B cell (primary cell): ENCODE measurements around the gene WDR54. TPM values are rescaled to one million over a fixed set of nuclear protein-coding genes. Genes with fewer than 3 reads are reported as not detected.
A peak's percentile ranks its signal among the peaks of the same experiment; 100 is the strongest.

ENCODE experiments used
- ATAC-seq: fragments of 200-7000 bp; cut with Tn5 transposase; one replicate; pipeline ENCODE4 v1.10.0; 2021; ENCODE audit warnings: low read depth, mild to moderate bottlenecking, moderate number of reproducible peaks, moderate library complexity
- CTCF ChIA-PET: fragments of 350-600 bp; sonication (Branson Sonifier 250); formaldehyde crosslinking; loops from one replicate; lab custom pipeline; 2021; ENCODE audit warnings: antibody characterized with exemption, inconsistent platforms; lab: Charles Lee
- POLR2A ChIA-PET: fragments of 350-600 bp; sonication (Branson Sonifier 250); formaldehyde crosslinking; loops from one replicate; lab custom pipeline; 2021; ENCODE audit warnings: antibody characterized with exemption; lab: Charles Lee
- DNase-seq: peaks from one replicate; pipeline ENCODE4 v3.0.0; 2013
- H2AFZ ChIP-seq: 2 replicates; pipeline ENCODE4 v1.6.1; 2012; ENCODE audit warnings: mild to moderate bottlenecking, low read depth, low read length; ENCODE audit not compliant: insufficient read depth, poor library complexity, severe bottlenecking
- H3K27ac ChIP-seq, 2 donors: 1 replicate in 1 of 2; 2 replicates in 1 of 2; pipeline ENCODE4 v1.5.1; 2012 to 2013; ENCODE audit warnings: low read length in 2 of 2, mild to moderate bottlenecking in 2 of 2, moderate library complexity in 1 of 2
- H3K27me3 ChIP-seq, 4 experiments: fragments of 200-600 bp in 1 of 4; sonication (generic) in 1 of 4; replicated peaks in 1 of 4; 1 replicate in 2 of 4; 2 replicates in 2 of 4; pipeline versions ENCODE4 v1.6.1 to v1.7.0; 2013 to 2016; ENCODE audit warnings: low read length in 3 of 4, mild to moderate bottlenecking in 2 of 4, mixed read lengths in 1 of 4, moderate library complexity in 1 of 4; ENCODE audit not compliant: insufficient read depth in 4 of 4, control insufficient read depth in 3 of 4; ENCODE audit errors: control extremely low read depth in 1 of 4
- H3K36me3 ChIP-seq, 2 experiments: replicated peaks in 1 of 2; 1 replicate in 1 of 2; 2 replicates in 1 of 2; pipeline versions ENCODE4 v1.6.1 to v1.7.1; 2013; ENCODE audit warnings: low read length in 1 of 2; ENCODE audit not compliant: insufficient read depth in 2 of 2, control insufficient read depth in 1 of 2; ENCODE audit errors: control extremely low read depth in 1 of 2, extremely low read depth in 1 of 2
- H3K4me1 ChIP-seq, 2 donors: fragments of 200-600 bp in 1 of 2; sonication (generic) in 1 of 2; 1 replicate in 1 of 2; 2 replicates in 1 of 2; pipeline versions ENCODE4 v1.5.1 to v1.6.1; 2013 to 2017; ENCODE audit warnings: low read length in 2 of 2; ENCODE audit not compliant: control insufficient read depth in 2 of 2, insufficient read depth in 2 of 2
- H3K4me2 ChIP-seq: replicated peaks from 2 replicates; pipeline ENCODE3; 2012; ENCODE audit warnings: mild to moderate bottlenecking, low read depth, low read length; ENCODE audit not compliant: poor library complexity, severe bottlenecking
- H3K4me3 ChIP-seq, 5 experiments: fragments of 200-600 bp in 1 of 5; sonication (generic) in 1 of 5; 1 replicate in 3 of 5; 2 replicates in 2 of 5; pipeline versions ENCODE4 v1.5.1 to v1.7.0; 2011 to 2016; ENCODE audit warnings: low read length in 4 of 5, mild to moderate bottlenecking in 4 of 5, low read depth in 2 of 5, control low read depth in 1 of 5, moderate library complexity in 1 of 5; ENCODE audit not compliant: insufficient read depth in 1 of 5; ENCODE audit errors: control extremely low read depth in 1 of 5, extremely low read depth in 1 of 5
- H3K79me2 ChIP-seq: fragments of 200-600 bp; sonication (generic); one replicate; pipeline ENCODE4 v1.6.0; 2016; ENCODE audit warnings: low read length; ENCODE audit not compliant: control insufficient read depth, insufficient read depth
- H3K9ac ChIP-seq: fragments of 200-600 bp; sonication (generic); 2 replicates; pipeline ENCODE4 v1.6.1; 2017; ENCODE audit warnings: mild to moderate bottlenecking, low read length, moderate library complexity
- H3K9me3 ChIP-seq, 3 donors: one replicate each; pipeline versions ENCODE4 v1.6.1 to v1.7.1; 2013; ENCODE audit warnings: low read length in 2 of 3; ENCODE audit not compliant: control insufficient read depth in 2 of 3, insufficient read depth in 1 of 3; ENCODE audit errors: control extremely low read depth in 1 of 3
- H4K20me1 ChIP-seq: 2 replicates; pipeline ENCODE4 v1.6.0; 2012; ENCODE audit warnings: mild to moderate bottlenecking, low read length; ENCODE audit not compliant: insufficient read depth, control insufficient read depth, poor library complexity, severe bottlenecking
- H3K27ac Mint-ChIP-seq: one replicate; pipeline ENCODE4 v1.8.0; 2021; ENCODE audit warnings: mixed read lengths
- H3K27me3 Mint-ChIP-seq: one replicate; pipeline ENCODE4 v1.8.0; 2021; ENCODE audit warnings: mixed read lengths
- H3K4me1 Mint-ChIP-seq: one replicate; pipeline ENCODE4 v1.8.0; 2021; ENCODE audit warnings: mixed read lengths
- H3K4me3 Mint-ChIP-seq: one replicate; pipeline ENCODE4 v1.8.0; 2021; ENCODE audit warnings: mixed read lengths
- H3K9me3 Mint-ChIP-seq: one replicate; pipeline ENCODE4 v1.8.0; 2022; ENCODE audit warnings: mixed read lengths; ENCODE audit not compliant: insufficient read depth
- CTCF ChIP-seq: fragments of 200-600 bp; IDR thresholded peaks from one replicate; pipeline ENCODE4 v1.8.0; 2022; ENCODE audit warnings: antibody characterized with exemption, mild to moderate bottlenecking
- EZH2 ChIP-seq: IDR thresholded peaks from 2 replicates; pipeline ENCODE4 v1.6.1; 2012; ENCODE audit warnings: borderline replicate concordance, low read depth, mild to moderate bottlenecking, moderate library complexity, low read length; ENCODE audit not compliant: insufficient read depth, poor library complexity, severe bottlenecking
- WGBS: methylation state at CpG from one replicate; pipeline ENCODE4 v1.1.5; 2013; ENCODE audit warnings: missing lambda C conversion rate; ENCODE audit not compliant: insufficient coverage; 5-methylcytosine and 5-hydroxymethylcytosine counted together
- intact Hi-C: fragments of 100-400 bp; cut with micrococcal nuclease; formaldehyde crosslinking; loops from one replicate; pipeline ENCODE4 v1.10.0; 2022
- polyA minus RNA-seq: library from RNA; depleted of rRNA, polyadenylated mRNA; stranded (reverse); fragments of >200 nt; gene quantifications from 2 replicates; pipeline ENCODE4 v1.2.3, GENCODE V29; 2012
- polyA plus RNA-seq: library from polyadenylated mRNA; depleted of rRNA; stranded (reverse); fragments of >200 nt; gene quantifications from 2 replicates; pipeline ENCODE4 v1.2.3, GENCODE V29; 2012
- total RNA-seq, 2 donors: library from RNA; stranded (reverse); fragments of 120-200 nt in 1 of 2; gene quantifications; 1 replicate in 1 of 2; 2 replicates in 1 of 2; pipeline versions ENCODE4 v1.2.3 to v1.2.4, GENCODE V29; 2013 to 2022

Gene WDR54
- total RNA-seq = 39.0 and 42.2 TPM in 2 replicates
- 17.8 TPM for total RNA-seq (2013)
- polyA plus RNA-seq = 36.5 and 52.8 TPM in 2 replicates
- polyA minus RNA-seq = 23.7 and 36.2 TPM in 2 replicates

GRCh38 chr2:74421221-74421870, at the start of gene WDR54, which contains the start of gene C2orf81:
TSS of gene WDR54 (plus strand) at chr2:74421730. CDS start at chr2:74422154, 424 bp downstream.
TSS of gene C2orf81 (minus strand) at chr2:74421619. CDS start at chr2:74421560, 59 bp downstream.
- Mint-ChIP-seq H3K4me3 (peak within 1 kb of the TSS; percentile 98), H3K4me1 (peaks cover 43% of the 10 kb centered on the region), H3K27me3 (no peaks in the 10 kb centered on the region), H3K9me3 (no peaks in the 10 kb centered on the region), H3K27ac (peak within 1 kb of the TSS; percentile 99)
- ChIA-PET CTCF (interaction anchor here (0.7 to 2.1 kb wide), 10 partner anchors 16 to 599 kb away, joined by 3 to 10 read pairs (median 4); partner anchors contain the start of genes INO80B and WBP1), POLR2A (interaction anchor here (0.6 to 2.0 kb wide), 6 partner anchors 10 to 243 kb away, joined by 3 to 19 read pairs (median 4); partner anchors contain the start of genes MOB1A and WBP1)
- peak within 1 kb of the TSS; percentile 84 for H3K9ac ChIP-seq
- peak within 1 kb of the TSS; percentile 94 for H3K27ac ChIP-seq
- TF ChIP-seq EZH2 = no peak
- no peak for TF ChIP-seq CTCF
- H4K20me1 ChIP-seq = no peaks in the 10 kb centered on the region
- ATAC-seq (peak; percentile 90), DNase-seq (peak; percentile 97)
- peak within 1 kb of the TSS; percentile 86 for H3K4me2 ChIP-seq
- H3K9me3 ChIP-seq = no peaks in the 10 kb centered on the region
- peaks cover 29 to 41% of the 10 kb centered on the region in 2 donors for H3K4me1 ChIP-seq
- H3K27me3 ChIP-seq = no peaks in the 10 kb centered on the region
- H2AFZ ChIP-seq = peak within 1 kb of the TSS; percentile 71
- H3K79me2 ChIP-seq = no peaks in the 10 kb centered on the region
- peaks cover 0 to 11% of the 10 kb centered on the region in 2 experiments for H3K36me3 ChIP-seq
- intact Hi-C loops = loop anchor here (1.0 to 2.0 kb wide), 7 partner anchors 19 to 223 kb away; partner anchors contain the start of genes AUP1, CCDC142, HTRA2 and MTHFD2
- WGBS = under 1% methylated on average over 55 of the region's 57 CpGs
- peak within 1 kb of the TSS; percentile 61 to 98 (median 90) for H3K4me3 ChIP-seq

GRCh38 chr2:74372674-74373073, 48.9 kb upstream of the WDR54 start:
- DNase-seq (no peak), ATAC-seq (no peak)
- CTCF ChIA-PET = no interaction called here
- Histone ChIP-seq H3K4me1 (no peaks in the 10 kb centered on the region), H3K79me2 (no peaks in the 10 kb centered on the region), H3K36me3 (peaks cover 3 to 74% of the 10 kb centered on the region in 2 experiments), H4K20me1 (peaks cover 29% of the 10 kb centered on the region), H3K4me3 (no peak overlapping the region), H3K9me3 (no peaks in the 10 kb centered on the region), H3K9ac (no peak overlapping the region), H2AFZ (no peak overlapping the region), H3K4me2 (no peak overlapping the region), H3K27ac (no peak overlapping the region), H3K27me3 (no peaks in the 10 kb centered on the region)
- Mint-ChIP-seq H3K27ac (no peak overlapping the region), H3K4me1 (no peaks in the 10 kb centered on the region), H3K9me3 (no peaks in the 10 kb centered on the region), H3K27me3 (no peaks in the 10 kb centered on the region), H3K4me3 (no peak overlapping the region)
- 95% methylated on average over 3 of the region's 6 CpGs for WGBS
- intact Hi-C loops = no loop called here
- no peak for TF ChIP-seq CTCF
- no peak for TF ChIP-seq EZH2
- POLR2A ChIA-PET = no interaction called here
